GM04504 (cell line): ENCODE data around the gene CCDC50.

ENCODE experiments used
- DNase-seq: peaks from one replicate; pipeline ENCODE4 v3.0.0-alpha.2; 2012; ENCODE audit warnings: low read depth

Gene CCDC50

GRCh38 chr3:191424881-191425280, 95.7 kb downstream of the CCDC50 start:
- DNase-seq, result no peak

GRCh38 chr3:191425322-191425734, 96.1 kb downstream of the CCDC50 start:
- no peak for DNase-seq

GRCh38 chr3:191426311-191426710, 97.1 kb downstream of the CCDC50 start:
- no peak for DNase-seq

GRCh38 chr3:191428177-191428576, 99.0 kb downstream of the CCDC50 start:
- no peak for DNase-seq

- no peak for DNase-seq
Measured at GRCh38 chr3:191430103-191430502, 100.9 kb downstream of the CCDC50 start.

GRCh38 chr3:191431160-191431822, 102.1 kb downstream of the CCDC50 start:
- DNase-seq, result no peak

- no peak for DNase-seq
Measured at GRCh38 chr3:191432162-191432561, 103.0 kb downstream of the CCDC50 start.

- no peak for DNase-seq
Measured at GRCh38 chr3:191434024-191434423, 104.8 kb downstream of the CCDC50 start.

- DNase-seq, result no peak
Measured at GRCh38 chr3:191435981-191436380, 106.8 kb downstream of the CCDC50 start.

- no peak for DNase-seq
Measured at GRCh38 chr3:191438150-191438814, 109.1 kb downstream of the CCDC50 start.

- no peak for DNase-seq
Measured at GRCh38 chr3:191440532-191440931, 111.3 kb downstream of the CCDC50 start.

GRCh38 chr3:191441687-191442086, 112.5 kb downstream of the CCDC50 start:
- no peak for DNase-seq

GRCh38 chr3:191444569-191444968, 115.4 kb downstream of the CCDC50 start:
- no peak for DNase-seq
